ENCODE measurements around the gene TRRAP. TPM values are rescaled to one million over a fixed set of nuclear protein-coding genes. Genes with fewer than 3 reads are reported as not detected.

The TRRAP gene
- total RNA-seq, 3 donors from 2014 or later = 36.2 to 47.8 (median 44.5) TPM

GRCh38 chr7:98868450-98868849 lies 9.9 kb upstream of the TRRAP start:
- DNase-seq (no peak), ATAC-seq (no peak)
- intact Hi-C loops (cut with DNase I, micrococcal nuclease) = no loop called here
- no peaks in the 10 kb centered on the region for H3K36me3 ChIP-seq (ENCODE audit: low read depth)
- TF ChIP-seq CTCF (IDR thresholded peaks at IDR 0.05) = no peak
- H3K9me3 ChIP-seq = no peaks in the 10 kb centered on the region
- H3K4me3 ChIP-seq = no peak overlapping the region
- H3K4me1 ChIP-seq (ENCODE audit: low read depth) = peaks cover 3% of the 10 kb centered on the region

- Histone ChIP-seq H3K9me3 (no peaks in the 10 kb centered on the region), H3K36me3 (ENCODE audit: low read depth) (no peaks in the 10 kb centered on the region), H3K4me3 (no peak overlapping the region), H3K4me1 (ENCODE audit: low read depth) (peaks cover 3% of the 10 kb centered on the region)
- peak in 1 of 3 donors; percentile 33 for DNase-seq
- no peak for TF ChIP-seq CTCF (IDR thresholded peaks at IDR 0.05)
- ATAC-seq = no peak
- intact Hi-C loops (cut with DNase I, micrococcal nuclease) = no loop called here
Measured at GRCh38 chr7:98869027-98869596, 9.2 kb upstream of the TRRAP start.

GRCh38 chr7:98869597-98870120 lies 8.7 kb upstream of the TRRAP start, which contains the start of gene TMEM130:
Gene TMEM130 (minus strand): TSS chr7:98870014. CDS start chr7:98869861, 153 bp downstream.
- H3K9me3 ChIP-seq = no peaks in the 10 kb centered on the region
- ATAC-seq (peak; percentile 47), DNase-seq (peak in 1 of 3 donors; percentile 48)
- intact Hi-C loops (cut with DNase I, micrococcal nuclease) = no loop called here
- peaks cover 3% of the 10 kb centered on the region for H3K4me1 ChIP-seq (ENCODE audit: low read depth)
- TF ChIP-seq CTCF (IDR thresholded peaks at IDR 0.05) = no peak
- H3K4me3 ChIP-seq = no peak within 1 kb of the TSS
- no peaks in the 10 kb centered on the region for H3K36me3 ChIP-seq (ENCODE audit: low read depth)

GRCh38 chr7:98870121-98870651 lies 8.1 kb upstream of the TRRAP start:
- Histone ChIP-seq H3K9me3 (no peaks in the 10 kb centered on the region), H3K4me3 (no peak overlapping the region), H3K4me1 (ENCODE audit: low read depth) (peaks cover 3% of the 10 kb centered on the region), H3K36me3 (ENCODE audit: low read depth) (no peaks in the 10 kb centered on the region)
- intact Hi-C loops (cut with DNase I, micrococcal nuclease) = no loop called here
- ATAC-seq (peak; percentile 56), DNase-seq (peak in 2 of 3 donors; percentile 37 to 65)
- TF ChIP-seq CTCF (IDR thresholded peaks at IDR 0.05) = no peak

GRCh38 chr7:98870807-98871491 lies 7.4 kb upstream of the TRRAP start:
- H3K4me1 ChIP-seq (ENCODE audit: low read depth) = peaks cover 3% of the 10 kb centered on the region
- no peak overlapping the region for H3K4me3 ChIP-seq
- no peaks in the 10 kb centered on the region for H3K9me3 ChIP-seq
- TF ChIP-seq CTCF (IDR thresholded peaks at IDR 0.05) = no peak
- DNase-seq = no peak
- no peak for ATAC-seq
- no peaks in the 10 kb centered on the region for H3K36me3 ChIP-seq (ENCODE audit: low read depth)
- intact Hi-C loops (cut with DNase I, micrococcal nuclease) = no loop called here
